ENCODE data around the gene CCN6.

The CCN6 gene

GRCh38 chr6:112086744-112087135 lies 32.8 kb downstream of the CCN6 start:
- Histone ChIP-seq H3K9me2 (replicated peaks; ENCODE audit: insufficient read depth, low read length) (no peaks in the 10 kb centered on the region), H2AFZ (ENCODE audit: low read length) (peak overlapping the region; percentile 88), H3K27me3 (replicated peaks; ENCODE audit: insufficient read depth, low read length) (no peaks in the 10 kb centered on the region), H3K4me3 (ENCODE audit: low read length) (peak overlapping the region; percentile 88), H3K9ac (ENCODE audit: low read length) (peak overlapping the region; percentile 66), H3K4me1 (ENCODE audit: low read length) (no peaks in the 10 kb centered on the region), H3K36me3 (replicated peaks; ENCODE audit: insufficient read depth, low read length) (no peaks in the 10 kb centered on the region), H3K4me2 (ENCODE audit: low read depth, low read length) (peak overlapping the region; percentile 85), H4K20me1 (ENCODE audit: insufficient read depth, low read length) (no peaks in the 10 kb centered on the region), H3F3A (ENCODE audit: insufficient read depth, low read length) (no peaks in the 10 kb centered on the region), H3K9me3 (replicated peaks; ENCODE audit: insufficient read depth, low read length) (no peaks in the 10 kb centered on the region), H3K79me2 (ENCODE audit: low read length) (no peaks in the 10 kb centered on the region), H3K27ac (ENCODE audit: low read length) (peak overlapping the region; percentile 20; the same call in 1 of the 2 replicates)
- no peak for TF ChIP-seq EZH2phosphoT487 (IDR thresholded peaks at IDR 0.05; ENCODE audit: low read length)
- TF ChIP-seq, protein P1, sequence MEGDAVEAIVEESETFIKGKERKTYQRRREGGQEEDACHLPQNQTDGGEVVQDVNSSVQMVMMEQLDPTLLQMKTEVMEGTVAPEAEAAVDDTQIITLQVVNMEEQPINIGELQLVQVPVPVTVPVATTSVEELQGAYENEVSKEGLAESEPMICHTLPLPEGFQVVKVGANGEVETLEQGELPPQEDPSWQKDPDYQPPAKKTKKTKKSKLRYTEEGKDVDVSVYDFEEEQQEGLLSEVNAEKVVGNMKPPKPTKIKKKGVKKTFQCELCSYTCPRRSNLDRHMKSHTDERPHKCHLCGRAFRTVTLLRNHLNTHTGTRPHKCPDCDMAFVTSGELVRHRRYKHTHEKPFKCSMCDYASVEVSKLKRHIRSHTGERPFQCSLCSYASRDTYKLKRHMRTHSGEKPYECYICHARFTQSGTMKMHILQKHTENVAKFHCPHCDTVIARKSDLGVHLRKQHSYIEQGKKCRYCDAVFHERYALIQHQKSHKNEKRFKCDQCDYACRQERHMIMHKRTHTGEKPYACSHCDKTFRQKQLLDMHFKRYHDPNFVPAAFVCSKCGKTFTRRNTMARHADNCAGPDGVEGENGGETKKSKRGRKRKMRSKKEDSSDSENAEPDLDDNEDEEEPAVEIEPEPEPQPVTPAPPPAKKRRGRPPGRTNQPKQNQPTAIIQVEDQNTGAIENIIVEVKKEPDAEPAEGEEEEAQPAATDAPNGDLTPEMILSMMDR (IDR thresholded peaks at IDR 0.05; ENCODE audit: low read length) = peak; percentile 39
- peak; percentile 24 for DNase-seq

- Histone ChIP-seq H3K4me2 (ENCODE audit: low read depth, low read length) (peak within 1 kb of the TSS; percentile 85), H3K9ac (ENCODE audit: low read length) (peak within 1 kb of the TSS; percentile 66), H3K27ac (ENCODE audit: low read length) (peak within 1 kb of the TSS; percentile 52; the same call in 1 of the 2 replicates), H3K9me3 (replicated peaks; ENCODE audit: insufficient read depth, low read length) (no peaks in the 10 kb centered on the region), H3K36me3 (replicated peaks; ENCODE audit: insufficient read depth, low read length) (no peaks in the 10 kb centered on the region), H3K9me2 (replicated peaks; ENCODE audit: insufficient read depth, low read length) (no peaks in the 10 kb centered on the region), H3K4me3 (ENCODE audit: low read length) (peak within 1 kb of the TSS; percentile 88), H3K27me3 (replicated peaks; ENCODE audit: insufficient read depth, low read length) (no peaks in the 10 kb centered on the region), H2AFZ (ENCODE audit: low read length) (peak within 1 kb of the TSS; percentile 88), H3K79me2 (ENCODE audit: low read length) (no peaks in the 10 kb centered on the region), H3F3A (ENCODE audit: insufficient read depth, low read length) (no peaks in the 10 kb centered on the region), H4K20me1 (ENCODE audit: insufficient read depth, low read length) (no peaks in the 10 kb centered on the region), H3K4me1 (ENCODE audit: low read length) (no peaks in the 10 kb centered on the region)
- TF ChIP-seq EZH2phosphoT487 (IDR thresholded peaks at IDR 0.05; ENCODE audit: low read length) = no peak
- TF ChIP-seq, protein P1 (IDR thresholded peaks at IDR 0.05; ENCODE audit: low read length) = no peak
- TF ChIP-seq EZH2 (optimal IDR thresholded peaks at IDR 0.05; ENCODE audit: low read depth, low read length) = no peak
- peak; percentile 97 for DNase-seq
These were observed 33.4 kb downstream of the CCN6 start, which contains the start of the genes FAM229B and TUBE1 for GRCh38 chr6:112087136-112087911. Gene FAM229B, plus strand, starts transcription at chr6:112087591. Its CDS starts 11,693 bp downstream, at chr6:112099284. Gene TUBE1, minus strand, starts transcription at chr6:112087482. Its CDS starts 48 bp downstream, at chr6:112087434.

DNA sequence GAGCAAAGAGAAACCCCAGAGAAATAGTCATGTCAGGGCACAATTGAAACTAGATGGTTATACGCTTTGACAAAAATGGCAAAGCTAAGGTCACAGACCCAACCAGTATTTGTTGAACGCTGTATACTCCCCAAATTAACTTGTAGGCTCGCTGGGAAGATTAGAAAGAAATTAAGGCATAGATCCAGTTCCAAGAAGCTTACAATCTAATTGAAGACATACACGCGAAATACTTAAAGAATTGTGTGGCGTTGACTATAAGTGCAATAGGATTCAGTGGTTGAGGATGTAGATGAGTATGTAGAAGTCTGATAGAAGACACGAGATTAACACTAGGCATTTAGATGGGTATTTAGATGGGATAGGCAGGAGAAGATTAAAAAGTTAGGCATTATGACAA lies 34.0 kb downstream of the CCN6 start:
- Histone ChIP-seq H3K4me1 (ENCODE audit: low read length) (no peaks in the 10 kb centered on the region), H3K27ac (ENCODE audit: low read length) (peak overlapping the region; percentile 52; the same call in 1 of the 2 replicates), H3K9ac (ENCODE audit: low read length) (peak overlapping the region; percentile 66), H3K27me3 (replicated peaks; ENCODE audit: insufficient read depth, low read length) (no peaks in the 10 kb centered on the region), H4K20me1 (ENCODE audit: insufficient read depth, low read length) (no peaks in the 10 kb centered on the region), H3K9me2 (replicated peaks; ENCODE audit: insufficient read depth, low read length) (no peaks in the 10 kb centered on the region), H3K79me2 (ENCODE audit: low read length) (no peaks in the 10 kb centered on the region), H3F3A (ENCODE audit: insufficient read depth, low read length) (no peaks in the 10 kb centered on the region), H3K4me3 (ENCODE audit: low read length) (peak overlapping the region; percentile 88), H2AFZ (ENCODE audit: low read length) (peak overlapping the region; percentile 76), H3K4me2 (ENCODE audit: low read depth, low read length) (peak overlapping the region; percentile 57), H3K9me3 (replicated peaks; ENCODE audit: insufficient read depth, low read length) (no peaks in the 10 kb centered on the region), H3K36me3 (replicated peaks; ENCODE audit: insufficient read depth, low read length) (no peaks in the 10 kb centered on the region)
- DNase-seq = no peak
- no peak for TF ChIP-seq EZH2phosphoT487 (IDR thresholded peaks at IDR 0.05; ENCODE audit: low read length)
- TF ChIP-seq, protein P1 (IDR thresholded peaks at IDR 0.05; ENCODE audit: low read length) = no peak
- TF ChIP-seq EZH2 (optimal IDR thresholded peaks at IDR 0.05; ENCODE audit: low read depth, low read length) = no peak

All from MM.1S (cell line).